GM18861 (cell line): ENCODE results near the gene PSMA8.
"Not testable (repeated sequence)": the region's sequence is repeated elsewhere in the genome, so short reads cannot be mapped to it uniquely, and the experiment has no call there.

ENCODE experiments used
- ATAC-seq: cut with Tn5 transposase; IDR thresholded peaks from one replicate; pipeline ENCODE4 v1.9.1; 2021; ENCODE audit not compliant: unreplicated experiment

Gene PSMA8

GRCh38 chr18:26167592-26167991, 33.9 kb downstream of the PSMA8 start:
- peak; percentile 89 for ATAC-seq

GRCh38 chr18:26175481-26175880, 41.8 kb downstream of the PSMA8 start:
- no peak for ATAC-seq

- no peak for ATAC-seq
Observed at GRCh38 chr18:26176134-26176533, 42.5 kb downstream of the PSMA8 start.

GRCh38 chr18:26181343-26181826, 47.7 kb downstream of the PSMA8 start:
- peak; percentile 65 for ATAC-seq

GRCh38 chr18:26183395-26184112, 49.9 kb downstream of the PSMA8 start:
- no peak for ATAC-seq

- no peak for ATAC-seq
Observed at GRCh38 chr18:26185267-26185666, 51.6 kb downstream of the PSMA8 start.

- ATAC-seq, result peak; percentile 80
Observed at GRCh38 chr18:26190506-26190905, 56.8 kb downstream of the PSMA8 start.

- no peak for ATAC-seq
Observed at GRCh38 chr18:26192233-26192632, 58.6 kb downstream of the PSMA8 start.

- no peak for ATAC-seq
Observed at GRCh38 chr18:26196605-26197004, 62.9 kb downstream of the PSMA8 start.

- ATAC-seq, result not testable (repeated sequence)
Observed at GRCh38 chr18:26202001-26202400, 68.3 kb downstream of the PSMA8 start.

GRCh38 chr18:26205318-26205717, 71.6 kb downstream of the PSMA8 start:
- no peak for ATAC-seq

GRCh38 chr18:26206488-26206887, 72.8 kb downstream of the PSMA8 start:
- ATAC-seq, result no peak

- ATAC-seq, result no peak
Observed at GRCh38 chr18:26207937-26208336, 74.3 kb downstream of the PSMA8 start.

- ATAC-seq, result no peak
Observed at GRCh38 chr18:26208977-26209376, 75.3 kb downstream of the PSMA8 start.

- no peak for ATAC-seq
Observed at GRCh38 chr18:26210147-26210546, 76.5 kb downstream of the PSMA8 start.

- peak; percentile 98 for ATAC-seq
Observed at GRCh38 chr18:26215247-26215970, 81.7 kb downstream of the PSMA8 start.

GRCh38 chr18:26225022-26225693, 91.5 kb downstream of the PSMA8 start:
- no peak for ATAC-seq

GRCh38 chr18:26225915-26226228, 92.2 kb downstream of the PSMA8 start:
- ATAC-seq, result no peak

- ATAC-seq, result peak; percentile 79
Observed at GRCh38 chr18:26226229-26227050, 92.8 kb downstream of the PSMA8 start, which contains the start of gene TAF4B. TAF4B (plus strand) TSS chr18:26226445; CDS start chr18:26226934, 489 bp downstream.

GRCh38 chr18:26227051-26227670, 93.5 kb downstream of the PSMA8 start:
- ATAC-seq, result peak; percentile 2
